ENCODE data around the gene TIRAP. TPM values are rescaled to one million over a fixed set of nuclear protein-coding genes. Genes with fewer than 3 reads are reported as not detected.

The TIRAP gene
- total and polyA plus RNA-seq, 2 of the 8 experiments (the other 6 are each of a cell fraction or from before 2014, with no cell fraction given), result 5.3 TPM

DNA sequence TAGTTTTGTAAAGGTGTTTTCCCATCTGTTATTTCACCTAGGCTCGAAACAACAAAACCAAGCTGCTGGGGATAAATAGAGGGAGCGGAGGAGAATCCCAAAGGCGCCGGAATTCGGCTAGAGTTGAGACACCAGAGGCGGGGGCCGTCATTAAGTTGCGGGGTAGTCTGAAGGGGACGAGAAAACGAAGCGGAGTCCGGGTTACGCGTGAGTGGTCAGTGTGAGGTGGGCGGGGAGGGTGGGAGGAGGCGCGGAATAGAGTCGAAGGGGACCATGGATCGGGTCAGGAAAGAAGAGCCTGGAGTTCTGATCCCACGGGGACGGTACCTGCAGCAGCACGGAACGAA, 14.6 kb upstream of the TIRAP start:
- Histone ChIP-seq H3K27ac (ENCODE audit: low read depth, low read length) (peak overlapping the region; percentile 98), H2BK15ac (ENCODE audit: low read length) (0 out of 2 replicates have a peak overlapping the region, but pooled peaks have one; percentile 89), H3K18ac (ENCODE audit: extremely low read depth, low read length) (peak overlapping the region; percentile 93), H2AFZ (ENCODE audit: low read length) (peak overlapping the region; percentile 87), H2AK5ac (ENCODE audit: low read depth, low read length) (no peak overlapping the region), H2BK120ac (replicated peaks; ENCODE audit: low read depth, low read length) (no peak overlapping the region), H2BK20ac (ENCODE audit: low read length) (no peak overlapping the region), H3K23me2 (ENCODE audit: low read depth, low read length) (peaks cover 3% of the 10 kb centered on the region; the same call in 1 of the 2 replicates), H3K14ac (ENCODE audit: insufficient read length) (no peak overlapping the region), H3K4me3 (ENCODE audit: extremely low read depth in 1 of 4, insufficient read depth in 2 of 4, low read depth in 3 of 4, low read length in 4 of 4) (peak overlapping the region; percentile 64 to 99 (median 93)), H4K20me1 (replicated peaks in 1 of 2; ENCODE audit: control insufficient read depth in 1 of 2, insufficient read depth in 2 of 2, low read length in 2 of 2) (peaks cover 2 to 12% of the 10 kb centered on the region in 2 experiments), H3K79me1 (ENCODE audit: low read depth, low read length) (peaks cover 7% of the 10 kb centered on the region), H3K79me2 (ENCODE audit: control insufficient read depth in 1 of 2, insufficient read depth in 2 of 2, low read length in 2 of 2) (peaks cover 0 to 35% of the 10 kb centered on the region in 2 experiments; a peak in 2 of 4 replicates), H2BK12ac (ENCODE audit: low read depth, low read length) (no peak overlapping the region), H3K9me3 (ENCODE audit: insufficient read depth in 2 of 2, low read depth in 1 of 2, low read length in 1 of 2) (no peaks in the 10 kb centered on the region), H3K4ac (replicated peaks; ENCODE audit: insufficient read length, low read depth, low read length) (peak overlapping the region; percentile 83), H3K27me3 (replicated peaks in 1 of 4; ENCODE audit: control insufficient read depth in 3 of 4, extremely low read depth in 1 of 4, insufficient read depth in 3 of 4, low read length in 3 of 4) (no peaks in the 10 kb centered on the region), H3K4me2 (ENCODE audit: insufficient read depth in 1 of 2, low read depth in 2 of 2, low read length in 2 of 2) (peak overlapping the region; percentile 85 to 90), H3K56ac (replicated peaks; ENCODE audit: insufficient read length, low read depth, low read length) (peak overlapping the region; percentile 96), H4K5ac (ENCODE audit: insufficient read length, low read depth, low read length) (peak overlapping the region; percentile 95), H2BK5ac (ENCODE audit: low read depth, low read length) (peak overlapping the region; percentile 99), H3K4me1 (replicated peaks in 1 of 4; ENCODE audit: control insufficient read depth in 3 of 4, insufficient read depth in 4 of 4, low read length in 3 of 4) (peaks cover 0 to 7% (median 2%) of the 10 kb centered on the region in 4 experiments; a peak in 1 of 7 replicates), H3K23ac (ENCODE audit: insufficient read length) (no peak overlapping the region), H3K9ac (replicated peaks in 1 of 4; ENCODE audit: extremely low read depth in 1 of 4, low read depth in 3 of 4, low read length in 3 of 4) (peak overlapping the region; percentile 95 to 99 (median 97)), H3K36me3 (ENCODE audit: control insufficient read depth in 2 of 4, insufficient read depth in 4 of 4, low read length in 3 of 4) (peaks cover 34 to 53% (median 43%) of the 10 kb centered on the region in 4 experiments), H4K8ac (ENCODE audit: extremely low read depth, insufficient read depth, low read length) (peak overlapping the region; percentile 98; the same call in 1 of the 2 replicates), H4K91ac (replicated peaks; ENCODE audit: insufficient read length, low read length) (peak overlapping the region; percentile 98)
- 6% methylated on average over 19 of the region's 23 CpGs; no CpG with 5 or more reads in 1 of the 2 experiments for WGBS, 2 experiments (ENCODE audit: extremely low coverage in 1 of 2, insufficient coverage in 1 of 2, insufficient read length in 1 of 2, insufficient replicate concordance in 2 of 2, low coverage in 1 of 2, low lambda C conversion rate in 2 of 2, missing lambda C conversion rate in 1 of 2)
- FAIRE-seq (no peak), DNase-seq (ENCODE audit: low read depth in 1 of 2, low spot score in 2 of 2) (no peak)
- ChIA-PET POLR2A (ENCODE audit: partially characterized antibody) (interaction anchor here (0.6 to 6.6 kb wide), 23 partner anchors 8 to 365 kb away, joined by 3 to 75 read pairs (median 5); partner anchors contain the start of genes DCPS, FAM118B, PUS3 and RPUSD4), CTCF (ENCODE audit: partially characterized antibody) (no interaction called here)
- TF ChIP-seq, protein P1, sequence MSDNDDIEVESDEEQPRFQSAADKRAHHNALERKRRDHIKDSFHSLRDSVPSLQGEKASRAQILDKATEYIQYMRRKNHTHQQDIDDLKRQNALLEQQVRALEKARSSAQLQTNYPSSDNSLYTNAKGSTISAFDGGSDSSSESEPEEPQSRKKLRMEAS (IDR thresholded peaks at IDR 0.05), result no peak
- TF ChIP-seq HDAC2 (IDR thresholded peaks at IDR 0.05; ENCODE audit: borderline replicate concordance in 1 of 2, low read depth in 2 of 2, low read length in 2 of 2), result no peak
- TF ChIP-seq PHF8 (conservative IDR thresholded peaks at IDR 0.05; ENCODE audit: low read depth, low read length), result no peak; the same call in 1 of the 2 replicates
- no peak for TF ChIP-seq KDM4A (IDR thresholded peaks at IDR 0.05; ENCODE audit: low read depth, low read length, severe bottlenecking)
- TF ChIP-seq TAF1 (IDR thresholded peaks at IDR 0.05; ENCODE audit: low read depth, low read length), result no peak
- no peak for TF ChIP-seq CREB1 (IDR thresholded peaks at IDR 0.05)
- TF ChIP-seq SIX5 (IDR thresholded peaks at IDR 0.05; ENCODE audit: low read depth, low read length), result no peak
- TF ChIP-seq BRCA1 (IDR thresholded peaks at IDR 0.05; ENCODE audit: low read depth, low read length), result no peak
- TF ChIP-seq JUND (IDR thresholded peaks at IDR 0.05; ENCODE audit: low read length), result no peak
- TF ChIP-seq, protein P2, sequence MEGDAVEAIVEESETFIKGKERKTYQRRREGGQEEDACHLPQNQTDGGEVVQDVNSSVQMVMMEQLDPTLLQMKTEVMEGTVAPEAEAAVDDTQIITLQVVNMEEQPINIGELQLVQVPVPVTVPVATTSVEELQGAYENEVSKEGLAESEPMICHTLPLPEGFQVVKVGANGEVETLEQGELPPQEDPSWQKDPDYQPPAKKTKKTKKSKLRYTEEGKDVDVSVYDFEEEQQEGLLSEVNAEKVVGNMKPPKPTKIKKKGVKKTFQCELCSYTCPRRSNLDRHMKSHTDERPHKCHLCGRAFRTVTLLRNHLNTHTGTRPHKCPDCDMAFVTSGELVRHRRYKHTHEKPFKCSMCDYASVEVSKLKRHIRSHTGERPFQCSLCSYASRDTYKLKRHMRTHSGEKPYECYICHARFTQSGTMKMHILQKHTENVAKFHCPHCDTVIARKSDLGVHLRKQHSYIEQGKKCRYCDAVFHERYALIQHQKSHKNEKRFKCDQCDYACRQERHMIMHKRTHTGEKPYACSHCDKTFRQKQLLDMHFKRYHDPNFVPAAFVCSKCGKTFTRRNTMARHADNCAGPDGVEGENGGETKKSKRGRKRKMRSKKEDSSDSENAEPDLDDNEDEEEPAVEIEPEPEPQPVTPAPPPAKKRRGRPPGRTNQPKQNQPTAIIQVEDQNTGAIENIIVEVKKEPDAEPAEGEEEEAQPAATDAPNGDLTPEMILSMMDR (IDR thresholded peaks at IDR 0.05; ENCODE audit: control extremely low read depth in 1 of 3, insufficient read depth in 1 of 3, low read depth in 1 of 3, low read length in 3 of 3), result no peak
- TF ChIP-seq RXRA (IDR thresholded peaks at IDR 0.05; ENCODE audit: insufficient read depth, low read depth, low read length), result no peak

Measured in H1 (cell line).